Stimulated activated CD4-positive, alpha-beta T cell treated with anti-CD3 and anti-CD28 coated beads, TNF-alpha, amount 100 ng/mL, for 24 hours (primary cell): ENCODE measurements around the gene MGMT.

Experiments used
- DNase-seq, 3 experiments: peaks; one replicate each; pipeline ENCODE4 v3.0.0-alpha.2; 2020; ENCODE audit warnings: low read depth in 3 of 3

The MGMT gene

GRCh38 chr10:129730272-129730992 is 263.4 kb downstream of the MGMT start:
- no peak for DNase-seq

GRCh38 chr10:129730993-129731325 is 263.9 kb downstream of the MGMT start:
- DNase-seq, result no peak

- DNase-seq, result no peak
These were observed 273.7 kb downstream of the MGMT start for GRCh38 chr10:129740532-129741279.

GRCh38 chr10:129741280-129741977 is 274.4 kb downstream of the MGMT start:
- no peak for DNase-seq

DNA sequence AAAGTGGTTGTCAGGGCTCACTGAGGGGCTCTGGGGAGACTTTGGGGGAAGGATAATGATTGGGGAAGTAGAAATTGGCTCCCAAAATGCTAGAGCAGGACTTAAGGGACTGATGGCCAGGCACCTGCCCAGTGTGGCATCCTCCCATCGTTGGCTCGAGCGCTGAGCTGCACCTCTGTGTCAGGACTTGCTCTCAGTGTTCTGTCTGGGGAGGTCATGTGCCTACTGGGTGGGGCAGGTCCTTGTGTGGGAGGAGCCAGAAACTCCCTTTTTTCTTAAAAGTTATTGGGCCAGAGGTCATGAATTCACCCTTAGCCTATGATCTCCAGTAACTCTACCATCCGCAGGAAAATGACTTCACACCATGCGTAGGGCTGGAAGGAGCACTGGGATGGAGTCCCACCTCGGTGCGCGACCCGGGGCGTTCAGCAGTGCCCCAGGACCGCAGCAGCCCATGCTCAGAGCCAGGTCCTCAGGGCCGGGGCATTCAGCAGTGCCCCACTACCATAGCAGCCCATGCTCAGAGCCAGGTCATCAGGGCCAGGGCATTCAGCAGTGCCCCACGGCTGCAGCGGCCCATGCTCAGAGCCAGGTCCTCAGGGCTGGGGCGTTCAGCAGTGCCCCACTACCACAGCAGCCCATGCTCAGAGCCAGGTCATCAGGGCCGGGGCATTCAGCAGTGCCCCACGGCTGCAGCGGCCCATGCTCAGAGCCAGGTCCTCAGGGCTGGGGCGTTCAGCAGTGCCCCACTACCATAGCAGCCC is 275.1 kb downstream of the MGMT start:
- DNase-seq, result no peak

- DNase-seq, result no peak
These were observed 275.9 kb downstream of the MGMT start for GRCh38 chr10:129742742-129743550.

DNA sequence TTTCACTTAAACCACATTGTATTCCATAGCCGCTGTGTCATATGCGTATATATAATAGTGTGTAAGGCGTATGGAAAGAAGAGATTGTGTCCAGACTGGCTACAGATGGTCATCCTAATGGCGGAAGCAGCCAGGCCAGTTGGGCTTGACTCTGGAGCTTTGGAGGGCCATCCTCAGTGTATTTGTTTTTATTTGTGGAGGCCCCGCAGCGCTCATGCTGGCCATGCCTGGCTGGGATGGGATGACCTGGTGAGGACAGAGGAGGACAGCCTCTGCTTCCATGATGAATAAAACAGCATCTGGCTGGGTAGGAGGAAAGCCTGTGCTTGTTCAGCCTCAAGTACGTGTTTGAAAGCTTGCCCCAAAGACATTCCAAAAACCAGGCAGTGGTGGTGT is 276.7 kb downstream of the MGMT start:
- no peak for DNase-seq

DNA sequence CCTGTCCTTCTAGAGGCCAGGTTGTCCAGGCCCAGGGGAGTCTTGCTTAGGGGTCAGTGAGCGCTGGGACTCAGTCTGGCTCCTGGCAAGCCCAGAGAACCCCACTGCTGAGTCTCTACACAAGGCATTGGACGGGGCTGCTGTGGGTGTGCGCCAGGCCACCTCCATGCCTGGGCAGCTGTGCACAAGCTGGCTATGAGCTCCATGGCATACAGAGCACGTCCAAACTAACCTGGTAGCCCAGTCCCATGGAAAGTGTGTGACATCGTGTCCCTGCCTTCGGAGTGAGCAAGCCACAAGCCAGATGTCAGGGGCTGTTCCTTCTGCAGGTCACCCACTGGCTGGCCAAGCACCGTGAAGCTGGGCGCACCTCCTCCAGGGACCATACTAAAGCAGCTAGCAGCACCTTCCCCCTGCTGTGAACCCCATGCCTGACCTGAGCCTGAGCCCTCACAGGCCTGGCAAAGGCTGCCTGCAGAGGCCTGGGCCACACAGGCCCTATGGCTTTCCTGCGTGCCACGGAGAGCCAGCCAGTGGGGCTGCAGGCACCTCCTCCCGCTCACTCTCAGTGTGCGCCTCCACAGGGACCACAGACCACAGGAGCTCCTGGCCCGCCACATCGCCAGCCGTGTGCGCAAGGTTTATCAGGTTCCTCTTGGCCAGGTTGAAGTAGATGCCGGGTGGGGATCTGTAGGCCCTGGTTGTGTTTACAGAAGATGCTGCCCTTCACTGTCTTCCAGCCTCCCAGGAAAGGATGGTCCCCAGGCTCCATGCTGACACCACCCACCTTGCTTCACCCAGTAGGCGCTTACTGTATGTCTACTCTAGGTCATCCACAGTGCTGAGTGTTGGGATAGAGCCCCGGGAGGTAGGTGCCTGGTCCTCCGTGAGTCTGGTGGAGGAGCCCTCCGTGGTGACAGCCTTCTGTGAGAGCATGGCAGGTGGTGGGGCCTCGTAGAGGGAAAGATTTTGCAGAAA is 277.4 kb downstream of the MGMT start:
- no peak for DNase-seq

- no peak for DNase-seq
These were observed 278.2 kb downstream of the MGMT start for GRCh38 chr10:129745186-129745750.

DNA sequence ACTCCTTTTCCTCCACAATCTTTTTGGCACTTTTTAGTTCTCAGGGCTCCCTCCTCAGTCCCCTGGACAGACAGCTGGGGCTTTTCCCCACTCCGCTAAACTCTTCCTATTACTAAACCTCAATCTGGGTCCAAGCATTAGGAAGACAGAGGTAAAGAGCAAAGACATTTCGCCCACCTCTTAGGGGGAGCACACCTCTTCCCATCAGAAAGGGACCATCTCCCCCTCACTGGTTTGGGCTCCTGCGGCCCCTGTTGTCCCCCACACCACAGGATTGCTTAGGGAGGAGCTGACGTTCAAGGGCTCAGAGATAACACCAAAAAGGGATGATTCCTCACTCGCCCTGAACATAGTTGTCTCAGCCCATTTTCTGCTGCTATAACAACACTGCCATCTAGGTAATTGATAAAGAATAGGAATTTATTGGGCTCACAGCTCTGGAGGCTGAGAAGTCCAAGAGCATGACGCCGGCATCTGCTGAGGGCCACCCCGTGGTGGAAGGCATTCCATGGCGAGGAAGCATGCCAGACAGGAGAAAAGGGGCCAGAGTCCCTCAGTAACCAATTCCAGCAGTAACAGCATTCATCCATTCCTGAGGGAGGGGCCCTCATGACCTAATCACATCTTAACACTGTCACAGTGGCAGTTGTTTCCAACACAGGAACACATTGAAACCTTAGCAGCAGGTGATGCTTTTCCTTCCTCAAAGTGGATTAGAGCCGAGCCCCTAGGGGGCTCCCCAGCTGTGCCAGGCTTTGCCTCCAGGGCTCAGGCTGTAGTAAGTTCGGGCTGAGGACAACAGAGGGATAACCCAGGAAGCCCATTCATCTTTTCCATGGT is 287.4 kb downstream of the MGMT start:
- no peak for DNase-seq

DNA sequence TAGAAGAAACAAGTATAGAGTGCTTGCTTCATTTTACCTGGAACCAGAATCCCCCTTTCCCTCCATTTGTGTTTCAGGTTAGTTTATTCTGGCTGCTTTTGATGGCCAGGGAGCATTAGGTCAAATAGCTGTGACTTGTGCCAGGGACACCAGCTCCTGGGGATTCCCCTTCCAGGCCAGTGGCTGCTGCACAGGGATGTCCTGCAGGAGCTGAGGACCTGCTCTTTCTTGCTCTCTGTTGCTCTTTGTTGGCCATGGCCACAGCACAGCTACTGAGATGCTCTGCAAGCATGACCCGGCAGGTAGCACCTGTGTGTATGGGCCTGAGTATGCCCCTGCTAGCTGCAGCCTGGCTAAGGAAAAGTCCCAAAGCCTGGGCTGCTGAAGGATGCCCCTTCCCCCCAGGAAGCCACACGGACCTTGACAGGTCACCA is 288.1 kb downstream of the MGMT start:
- no peak for DNase-seq

DNA sequence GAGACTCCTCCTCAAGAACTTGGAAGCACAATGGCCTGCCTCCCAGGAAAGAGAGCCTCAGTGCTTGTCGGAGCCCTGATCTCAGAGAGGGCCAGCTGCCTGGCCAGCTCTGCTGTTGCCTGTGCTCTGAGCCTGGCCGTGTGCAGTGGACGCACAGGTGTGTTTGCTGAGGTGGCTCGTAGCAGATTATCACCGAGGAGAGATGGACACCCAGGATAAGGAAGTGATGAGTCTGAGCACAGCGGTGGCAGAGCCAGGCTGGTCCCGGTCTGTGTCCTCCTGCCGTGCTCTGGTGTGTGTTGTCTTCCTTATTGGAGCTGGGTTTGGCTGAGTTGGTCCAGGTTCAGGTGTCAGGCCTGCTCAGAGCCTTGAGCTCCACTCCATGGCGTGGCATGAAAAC is 288.6 kb downstream of the MGMT start:
- DNase-seq, result no peak

- DNase-seq, result no peak
These were observed 290.2 kb downstream of the MGMT start for GRCh38 chr10:129756912-129757901.

- DNase-seq, result no peak
These were observed 291.4 kb downstream of the MGMT start for GRCh38 chr10:129758207-129759021.

DNA sequence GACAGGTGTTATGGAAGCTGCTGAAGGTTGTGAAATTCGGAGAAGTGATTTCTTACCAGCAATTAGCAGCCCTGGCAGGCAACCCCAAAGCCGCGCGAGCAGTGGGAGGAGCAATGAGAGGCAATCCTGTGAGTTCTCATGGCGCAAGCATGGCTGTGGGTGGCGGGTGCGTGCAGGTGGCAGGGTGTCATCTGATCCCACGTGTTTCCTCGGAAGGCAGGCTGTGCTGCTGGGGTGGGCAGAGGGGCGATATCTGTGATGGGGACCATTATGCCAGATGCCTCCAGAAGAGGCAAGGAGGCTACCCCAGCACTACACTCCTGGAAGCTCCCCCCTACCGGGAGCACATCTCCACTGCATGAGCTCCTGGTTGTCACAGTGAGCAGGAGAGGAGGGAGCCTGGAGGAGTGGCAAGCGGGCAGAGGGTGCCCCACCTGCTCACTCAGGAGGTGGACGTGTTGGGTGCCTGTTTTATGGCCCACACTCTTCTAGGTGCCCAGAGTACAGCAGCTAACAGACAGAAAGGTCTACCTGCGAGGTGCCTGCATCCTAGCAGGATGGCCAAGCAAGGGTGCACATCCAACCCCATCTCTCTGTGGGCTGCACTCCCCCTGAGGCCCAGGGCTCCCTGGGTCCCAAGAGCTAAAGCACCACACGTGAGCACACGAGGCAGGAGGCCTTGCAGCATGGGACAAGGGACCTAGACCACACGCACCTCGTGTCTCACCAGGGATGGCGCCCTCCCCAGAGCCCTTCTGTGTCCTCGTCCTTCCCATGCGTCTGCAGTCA is 292.4 kb downstream of the MGMT start:
- no peak for DNase-seq

DNA sequence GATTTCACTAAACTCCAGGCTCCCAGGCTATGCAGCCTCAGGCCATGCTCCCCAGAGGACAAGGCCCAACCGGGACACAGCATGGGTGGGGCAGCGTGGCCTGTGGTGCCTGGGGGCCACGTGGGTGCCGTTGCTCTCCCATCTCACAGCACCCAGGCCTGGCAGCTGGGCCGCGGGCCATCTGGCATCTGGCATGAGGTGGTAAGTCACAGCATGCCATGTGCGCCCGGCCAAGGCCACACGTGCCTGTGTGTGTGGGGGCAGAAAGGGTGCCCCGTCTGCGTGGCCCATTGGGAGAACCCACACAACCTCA is 292.9 kb downstream of the MGMT start:
- no peak for DNase-seq
